GM12892 (cell line): ENCODE measurements around the gene ZMIZ1.

Source experiments
- POLR2A ChIP-seq: IDR thresholded peaks from 2 replicates; pipeline ENCODE4 v1.6.1; 2011; ENCODE audit warnings: low read depth, low read length, control low read depth
- POLR2AphosphoS5 ChIP-seq: IDR thresholded peaks from 2 replicates; pipeline ENCODE4 v1.6.1; 2011; ENCODE audit warnings: low read depth, low read length, control low read depth

DNA sequence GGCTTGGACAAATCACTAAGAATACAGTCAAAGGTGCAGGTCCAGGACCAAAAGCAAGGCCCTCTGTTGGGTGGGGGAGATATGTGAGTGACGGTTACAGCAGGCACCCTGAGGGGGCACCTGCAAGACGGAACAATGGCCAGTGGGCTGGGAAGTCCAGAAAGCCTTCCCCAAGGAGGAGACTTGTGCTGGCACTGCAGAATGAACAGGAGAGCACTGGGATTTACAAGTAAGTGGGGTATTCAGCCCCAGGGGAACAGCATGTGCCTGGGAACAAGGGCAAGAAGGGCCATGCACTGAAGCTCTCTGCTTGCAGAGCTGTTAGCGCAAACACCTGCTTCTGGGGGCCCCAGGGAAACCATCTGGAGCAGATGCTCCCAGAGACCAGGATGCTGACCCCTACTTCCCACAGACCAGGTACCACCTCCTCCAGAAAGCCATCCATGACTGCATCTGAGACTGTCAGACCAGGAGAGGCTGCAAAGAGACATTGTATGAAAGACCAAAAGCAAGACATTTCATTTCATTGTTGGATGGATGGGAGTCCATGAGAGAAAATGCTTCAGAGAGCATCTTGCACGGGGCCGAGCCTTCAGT, 24.6 kb upstream of the ZMIZ1 start:
- no peak for TF ChIP-seq POLR2A
- no peak for TF ChIP-seq POLR2AphosphoS5
